GM06990 (cell line): ENCODE results near the gene ST8SIA5.

Experiments used
- DNase-seq: peaks from one replicate; pipeline ENCODE4 v3.0.0-alpha.2; 2011; ENCODE audit not compliant: insufficient read length; ENCODE audit errors: extremely low read depth
- H3K27me3 ChIP-seq: replicated peaks from 2 replicates; pipeline ENCODE4 v1.6.0; 2011; ENCODE audit warnings: low read length; ENCODE audit not compliant: control insufficient read depth, insufficient read depth
- H3K36me3 ChIP-seq: 2 replicates; pipeline ENCODE4 v1.5.1; 2011; ENCODE audit warnings: low read length; ENCODE audit not compliant: control insufficient read depth, insufficient read depth
- H3K4me3 ChIP-seq: replicated peaks from 2 replicates; pipeline ENCODE4 v1.5.1; 2011; ENCODE audit warnings: low read depth, mild to moderate bottlenecking, control low read depth, low read length
- TF ChIP-seq, protein P1 (sequence below): IDR thresholded peaks from 2 replicates; pipeline ENCODE4 v1.5.1; 2011; ENCODE audit warnings: low read length, control low read depth, mild to moderate bottlenecking, inconsistent platforms; ENCODE audit not compliant: insufficient read depth, poor library complexity, severe bottlenecking

The ST8SIA5 gene

GRCh38 chr18:46630991-46631390 lies 125.9 kb downstream of the ST8SIA5 start:
- no peak for DNase-seq
- Histone ChIP-seq H3K4me3 (no peak overlapping the region), H3K36me3 (no peaks in the 10 kb centered on the region), H3K27me3 (peaks cover 1% of the 10 kb centered on the region)
- TF ChIP-seq, protein P1, sequence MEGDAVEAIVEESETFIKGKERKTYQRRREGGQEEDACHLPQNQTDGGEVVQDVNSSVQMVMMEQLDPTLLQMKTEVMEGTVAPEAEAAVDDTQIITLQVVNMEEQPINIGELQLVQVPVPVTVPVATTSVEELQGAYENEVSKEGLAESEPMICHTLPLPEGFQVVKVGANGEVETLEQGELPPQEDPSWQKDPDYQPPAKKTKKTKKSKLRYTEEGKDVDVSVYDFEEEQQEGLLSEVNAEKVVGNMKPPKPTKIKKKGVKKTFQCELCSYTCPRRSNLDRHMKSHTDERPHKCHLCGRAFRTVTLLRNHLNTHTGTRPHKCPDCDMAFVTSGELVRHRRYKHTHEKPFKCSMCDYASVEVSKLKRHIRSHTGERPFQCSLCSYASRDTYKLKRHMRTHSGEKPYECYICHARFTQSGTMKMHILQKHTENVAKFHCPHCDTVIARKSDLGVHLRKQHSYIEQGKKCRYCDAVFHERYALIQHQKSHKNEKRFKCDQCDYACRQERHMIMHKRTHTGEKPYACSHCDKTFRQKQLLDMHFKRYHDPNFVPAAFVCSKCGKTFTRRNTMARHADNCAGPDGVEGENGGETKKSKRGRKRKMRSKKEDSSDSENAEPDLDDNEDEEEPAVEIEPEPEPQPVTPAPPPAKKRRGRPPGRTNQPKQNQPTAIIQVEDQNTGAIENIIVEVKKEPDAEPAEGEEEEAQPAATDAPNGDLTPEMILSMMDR: no peak

DNA sequence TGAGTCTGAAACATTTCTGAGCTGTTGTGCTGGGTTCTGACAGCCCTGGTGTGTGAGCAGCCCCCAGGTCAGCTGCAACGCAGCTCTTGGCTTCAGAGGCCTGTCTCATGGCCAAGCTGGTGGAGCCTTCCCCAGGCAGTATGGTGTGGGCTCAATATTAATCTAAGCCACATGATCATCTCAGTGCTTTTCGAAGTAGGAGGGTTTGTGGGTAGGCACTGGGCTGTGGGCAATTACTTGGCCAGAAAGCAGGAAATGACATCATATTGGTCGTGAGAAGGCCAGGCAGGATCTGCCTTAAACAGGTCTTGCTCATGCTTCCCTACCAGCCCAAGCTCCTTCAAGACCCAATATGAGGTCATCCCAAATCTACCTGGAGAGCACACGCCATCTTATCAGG lies 126.7 kb downstream of the ST8SIA5 start:
- Histone ChIP-seq H3K36me3 (no peaks in the 10 kb centered on the region), H3K27me3 (peaks cover 1% of the 10 kb centered on the region), H3K4me3 (no peak overlapping the region)
- TF ChIP-seq, protein P1: no peak
- DNase-seq: no peak

DNA sequence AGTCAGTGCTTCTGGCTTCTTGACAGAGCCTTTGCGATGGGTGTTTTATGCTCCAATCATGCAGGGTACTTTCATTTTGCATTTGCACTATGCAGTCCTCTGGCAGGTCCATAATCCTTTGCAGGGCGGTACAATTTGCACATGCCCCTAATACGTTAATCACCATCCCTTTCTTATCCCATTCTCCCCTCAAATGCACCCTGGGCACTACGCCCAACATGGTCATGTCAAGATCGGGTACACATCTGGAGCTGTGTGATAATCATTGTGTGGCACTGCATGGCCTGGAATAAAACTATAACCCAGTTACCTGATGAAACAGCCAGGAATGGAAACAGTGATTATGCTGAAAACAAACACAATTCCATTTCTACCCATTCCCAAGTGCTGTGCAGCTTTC lies 127.5 kb downstream of the ST8SIA5 start:
- TF ChIP-seq, protein P1: no peak
- no peak for DNase-seq
- no peaks in the 10 kb centered on the region; the same call in none of the 2 replicates for H3K27me3 ChIP-seq
- no peak overlapping the region for H3K4me3 ChIP-seq
- H3K36me3 ChIP-seq: no peaks in the 10 kb centered on the region

DNA sequence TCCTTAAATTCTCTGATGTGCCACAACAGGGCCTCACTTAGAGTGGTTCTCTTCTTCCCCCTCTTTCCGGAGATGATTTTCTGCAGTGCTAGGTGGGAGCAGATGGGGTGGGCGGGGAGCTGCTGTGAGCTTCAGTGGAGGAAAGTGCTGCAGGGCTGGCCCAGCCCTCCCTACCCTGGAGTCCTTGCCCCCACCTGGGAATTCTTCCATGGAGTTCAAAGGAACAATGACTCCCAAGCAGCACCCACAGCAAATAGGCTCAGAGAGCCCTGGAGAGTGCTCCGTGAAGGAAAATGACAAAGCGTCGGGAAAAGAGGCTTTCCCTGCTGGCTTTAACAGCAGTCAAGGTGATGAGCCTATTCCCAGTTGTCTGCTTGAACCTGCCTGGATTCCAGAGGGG lies 128.6 kb downstream of the ST8SIA5 start:
- TF ChIP-seq, protein P1: no peak
- no peak for DNase-seq
- no peak overlapping the region for H3K4me3 ChIP-seq
- no peaks in the 10 kb centered on the region for H3K36me3 ChIP-seq
- H3K27me3 ChIP-seq: no peaks in the 10 kb centered on the region; the same call in none of the 2 replicates

GRCh38 chr18:46627136-46627535 lies 129.7 kb downstream of the ST8SIA5 start:
- TF ChIP-seq, protein P1: no peak
- no peak for DNase-seq
- H3K4me3 ChIP-seq: no peak overlapping the region
- no peaks in the 10 kb centered on the region for H3K36me3 ChIP-seq
- no peaks in the 10 kb centered on the region; the same call in none of the 2 replicates for H3K27me3 ChIP-seq

DNA sequence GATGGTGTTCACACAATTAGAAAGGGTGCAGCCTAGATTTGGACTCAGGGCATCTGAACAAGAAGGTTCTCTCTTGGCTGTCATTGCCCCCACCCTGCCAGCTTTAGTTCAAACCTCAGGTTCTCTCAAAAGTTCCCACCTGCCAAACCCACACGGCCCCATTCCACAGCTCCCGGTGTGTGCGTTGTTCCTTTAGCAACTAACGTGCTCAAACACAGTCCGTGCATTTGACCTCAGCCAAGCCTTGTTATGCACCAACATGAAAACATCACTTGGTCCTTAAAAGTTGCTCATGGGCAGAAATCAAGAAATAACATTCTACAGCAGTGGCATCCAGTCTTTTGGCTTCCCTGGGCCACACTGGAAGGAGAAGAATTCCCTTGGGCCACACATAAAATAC lies 131.8 kb downstream of the ST8SIA5 start:
- H3K4me3 ChIP-seq: no peak overlapping the region
- TF ChIP-seq, protein P1: no peak
- no peak for DNase-seq
- H3K27me3 ChIP-seq: no peaks in the 10 kb centered on the region; the same call in 1 of the 2 replicates
- no peaks in the 10 kb centered on the region for H3K36me3 ChIP-seq
